NCI-H524 treated with DMSO at 0.1 percent for 48 hours (cell line): ENCODE data around the gene NOP56.
"Not testable (repeated sequence)": the region's sequence is repeated elsewhere in the genome, so short reads cannot be mapped to it uniquely, and the experiment has no call there.

Experiments
- DNase-seq: peaks from one replicate; lab custom pipeline; 2025; lab: John Stamatoyannopoulos, UW

The NOP56 gene

DNA sequence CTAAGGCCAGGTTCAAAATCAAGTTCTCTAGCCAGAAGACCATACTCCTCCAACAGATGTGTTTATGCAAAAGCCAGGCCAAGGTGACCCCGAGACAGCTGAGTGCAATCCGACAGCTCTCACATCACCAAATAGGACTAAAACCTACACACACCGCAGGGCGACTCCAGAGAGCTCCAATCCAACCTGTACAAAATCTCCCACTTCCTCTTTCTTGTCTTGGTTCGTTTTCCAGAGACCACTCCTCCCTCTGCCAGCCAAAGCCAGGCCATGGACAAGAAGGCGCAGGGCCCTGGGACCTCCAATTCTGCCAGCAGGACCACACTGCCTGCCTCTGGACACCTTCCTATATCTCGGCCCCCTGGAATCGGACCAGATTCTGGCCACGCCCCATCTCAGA lies 11.5 kb upstream of the NOP56 start:
- no peak for DNase-seq

DNA sequence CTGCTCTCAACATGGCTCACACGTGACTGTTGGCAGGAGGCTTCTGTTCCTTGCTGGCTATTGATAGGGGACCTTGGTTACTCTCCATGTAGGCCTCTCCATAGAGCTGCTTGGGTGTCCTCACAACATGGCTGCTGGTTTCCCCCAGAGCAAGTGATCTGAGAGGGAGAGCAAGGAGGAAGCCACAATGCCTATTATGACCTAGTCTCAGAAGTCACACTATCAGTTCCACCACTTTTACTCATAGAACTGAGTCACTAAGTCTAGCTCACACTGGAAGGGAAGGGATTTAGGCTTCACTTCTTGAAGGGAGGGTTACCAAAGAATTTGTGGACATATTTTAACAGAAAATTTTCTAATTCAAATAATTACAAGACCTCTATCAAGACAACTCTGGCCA lies 8.7 kb upstream of the NOP56 start:
- DNase-seq: no peak

DNA sequence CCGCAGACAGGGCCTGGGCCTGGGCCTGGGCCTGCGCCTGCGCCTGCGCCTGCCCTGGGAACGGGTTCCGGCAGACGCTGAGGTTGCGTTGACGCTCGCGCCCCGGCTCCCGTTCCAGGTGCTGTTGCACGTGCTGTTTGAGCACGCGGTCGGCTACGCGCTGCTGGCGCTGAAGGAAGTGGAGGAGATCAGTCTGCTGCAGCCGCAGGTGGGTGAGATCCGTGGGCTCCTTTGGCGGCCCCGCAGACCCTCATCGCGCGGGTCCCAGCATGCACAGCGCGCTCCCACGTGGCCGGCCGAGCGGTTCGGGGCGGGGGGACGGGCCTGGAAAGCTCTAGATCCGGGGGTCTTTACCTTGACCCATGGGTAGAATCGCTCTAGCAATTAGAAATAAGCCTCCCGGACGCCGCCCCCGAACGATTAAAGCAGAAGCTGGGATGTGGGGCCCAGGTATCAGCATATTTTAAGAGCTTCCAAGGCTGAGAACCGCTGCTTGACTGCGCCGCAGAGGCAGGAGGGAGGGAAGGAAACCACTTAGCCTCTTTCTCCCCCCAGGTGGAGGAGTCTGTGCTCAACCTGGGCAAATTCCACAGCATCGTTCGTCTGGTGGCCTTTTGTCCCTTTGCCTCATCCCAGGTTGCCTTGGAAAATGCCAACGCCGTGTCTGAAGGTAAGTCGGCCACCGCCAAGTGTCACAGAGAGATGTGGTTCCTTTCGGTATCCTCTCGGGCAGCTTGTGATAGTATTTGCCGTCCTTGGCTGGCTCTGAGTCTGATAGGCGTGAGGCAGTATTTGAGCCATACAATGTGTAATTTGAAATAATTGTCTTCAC lies 508 bp downstream of the NOP56 start:
- DNase-seq: no peak

DNA sequence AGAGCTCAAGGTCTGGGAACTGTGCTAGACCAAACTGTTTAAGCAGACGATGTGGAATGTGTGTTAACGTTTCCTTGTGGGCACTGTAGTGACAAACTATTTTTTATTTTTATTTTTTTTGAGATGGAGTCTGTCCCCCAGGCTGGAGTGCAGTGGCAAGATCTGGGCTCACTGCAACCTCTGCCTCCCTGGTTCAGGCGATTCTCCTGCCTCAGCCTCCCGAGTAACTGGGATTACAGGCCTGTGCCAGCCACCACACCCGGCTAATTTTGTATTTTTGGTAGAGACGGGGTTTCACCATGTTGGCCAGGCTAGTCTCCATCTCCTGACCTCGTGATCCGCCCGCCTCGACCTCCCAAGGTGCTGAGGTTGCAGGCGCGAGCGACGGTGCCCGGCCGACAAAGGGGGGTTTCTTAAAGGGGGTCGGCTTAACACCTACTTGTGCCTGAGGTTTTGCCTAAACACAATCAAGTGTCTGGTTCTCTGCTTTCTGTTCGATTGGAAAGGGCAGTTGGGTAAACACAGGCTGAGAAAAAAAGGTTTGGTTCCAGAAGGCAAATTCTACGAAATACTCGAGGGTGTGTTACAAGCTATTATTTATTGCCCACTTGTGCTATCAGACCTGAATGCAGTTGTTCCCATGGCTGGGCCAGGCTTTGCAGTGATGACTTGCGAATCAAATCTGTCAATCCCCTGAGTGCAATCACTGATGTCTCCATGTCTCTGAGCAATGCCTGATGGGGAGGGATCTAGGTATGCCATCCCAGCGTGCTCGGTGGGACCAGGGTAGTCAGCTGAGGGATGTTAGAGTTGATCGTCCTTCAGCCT lies 1.3 kb downstream of the NOP56 start:
- no peak for DNase-seq

DNA sequence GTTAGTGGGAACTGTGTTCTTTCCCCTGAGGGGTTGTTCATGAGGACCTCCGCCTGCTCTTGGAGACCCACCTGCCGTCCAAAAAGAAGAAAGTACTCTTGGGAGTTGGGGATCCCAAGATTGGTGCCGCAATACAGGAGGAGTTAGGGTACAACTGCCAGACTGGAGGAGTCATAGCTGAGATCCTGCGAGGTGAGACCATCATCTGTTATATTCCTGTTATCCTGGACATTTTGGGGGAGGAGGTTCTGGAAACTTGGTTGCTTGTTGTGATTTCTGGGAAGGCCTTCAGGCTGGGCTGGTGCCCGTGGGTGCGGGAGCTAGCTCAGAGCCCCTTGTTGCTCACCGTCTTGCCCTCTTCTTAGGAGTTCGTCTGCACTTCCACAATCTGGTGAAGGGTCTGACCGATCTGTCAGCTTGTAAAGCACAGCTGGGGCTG lies 2.0 kb downstream of the NOP56 start:
- DNase-seq: no peak

DNA sequence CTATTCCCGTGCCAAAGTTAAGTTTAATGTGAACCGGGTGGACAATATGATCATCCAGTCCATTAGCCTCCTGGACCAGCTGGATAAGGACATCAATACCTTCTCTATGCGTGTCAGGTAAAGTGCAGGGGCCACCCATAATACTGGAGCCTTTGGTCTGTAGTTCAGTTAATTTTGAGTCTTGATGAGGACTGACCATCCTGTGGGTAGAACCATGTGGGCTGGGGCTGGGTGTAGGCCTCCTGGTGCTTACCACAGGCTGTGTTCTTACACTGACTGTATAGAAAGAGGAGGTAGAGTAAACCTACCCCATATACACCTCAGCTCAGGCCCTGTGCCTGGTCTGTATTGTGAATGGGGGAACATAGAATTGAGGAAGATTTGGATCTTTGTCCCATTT lies 2.4 kb downstream of the NOP56 start:
- DNase-seq: no peak

DNA sequence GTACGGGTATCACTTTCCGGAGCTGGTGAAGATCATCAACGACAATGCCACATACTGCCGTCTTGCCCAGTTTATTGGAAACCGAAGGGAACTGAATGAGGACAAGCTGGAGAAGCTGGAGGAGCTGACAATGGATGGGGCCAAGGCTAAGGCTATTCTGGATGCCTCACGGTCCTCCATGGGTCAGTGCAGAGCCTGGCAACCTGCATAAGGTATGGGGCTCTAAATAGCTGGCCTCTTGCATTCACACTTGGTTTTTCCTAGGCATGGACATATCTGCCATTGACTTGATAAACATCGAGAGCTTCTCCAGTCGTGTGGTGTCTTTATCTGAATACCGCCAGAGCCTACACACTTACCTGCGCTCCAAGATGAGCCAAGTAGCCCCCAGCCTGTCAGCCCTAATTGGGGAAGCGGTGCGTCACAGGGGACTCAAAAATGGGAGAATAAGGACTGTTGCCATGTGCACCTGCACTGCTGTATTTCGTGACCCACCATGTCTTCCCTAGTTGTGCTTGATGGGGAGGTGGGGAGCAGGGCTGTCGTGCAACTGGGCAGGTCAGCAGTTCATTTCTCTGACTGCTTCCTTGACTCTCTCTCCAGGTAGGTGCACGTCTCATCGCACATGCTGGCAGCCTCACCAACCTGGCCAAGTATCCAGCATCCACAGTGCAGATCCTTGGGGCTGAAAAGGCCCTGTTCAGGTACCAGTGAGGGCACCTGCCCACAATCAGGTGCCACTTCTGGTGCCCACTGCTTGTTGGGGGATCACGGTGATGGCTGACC lies 3.1 kb downstream of the NOP56 start:
- no peak for DNase-seq

DNA sequence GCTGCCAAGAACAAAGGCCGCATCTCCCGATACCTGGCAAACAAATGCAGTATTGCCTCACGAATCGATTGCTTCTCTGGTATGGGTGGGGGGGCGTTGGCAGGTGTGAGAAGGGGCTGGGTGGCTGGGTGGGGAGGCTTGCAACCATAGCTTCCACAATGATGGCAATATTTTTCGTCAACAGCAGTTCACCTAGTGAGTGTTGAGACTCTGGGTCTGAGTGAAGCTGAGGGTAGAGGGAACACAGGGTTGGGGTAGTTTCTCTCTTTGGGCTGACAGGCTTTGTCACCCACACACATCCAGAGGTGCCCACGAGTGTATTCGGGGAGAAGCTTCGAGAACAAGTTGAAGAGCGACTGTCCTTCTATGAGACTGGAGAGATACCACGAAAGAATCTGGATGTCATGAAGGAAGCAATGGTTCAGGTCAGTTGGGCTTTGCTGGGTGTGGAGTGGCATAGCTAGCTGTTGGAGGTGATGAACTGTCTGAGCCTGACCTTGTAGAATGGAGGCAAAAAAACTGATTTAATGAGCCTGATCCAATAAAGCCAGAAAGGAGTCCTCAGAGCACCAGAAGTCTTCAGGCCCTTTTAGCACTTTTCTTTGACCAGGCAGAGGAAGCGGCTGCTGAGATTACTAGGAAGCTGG lies 4.2 kb downstream of the NOP56 start:
- no peak for DNase-seq

DNA sequence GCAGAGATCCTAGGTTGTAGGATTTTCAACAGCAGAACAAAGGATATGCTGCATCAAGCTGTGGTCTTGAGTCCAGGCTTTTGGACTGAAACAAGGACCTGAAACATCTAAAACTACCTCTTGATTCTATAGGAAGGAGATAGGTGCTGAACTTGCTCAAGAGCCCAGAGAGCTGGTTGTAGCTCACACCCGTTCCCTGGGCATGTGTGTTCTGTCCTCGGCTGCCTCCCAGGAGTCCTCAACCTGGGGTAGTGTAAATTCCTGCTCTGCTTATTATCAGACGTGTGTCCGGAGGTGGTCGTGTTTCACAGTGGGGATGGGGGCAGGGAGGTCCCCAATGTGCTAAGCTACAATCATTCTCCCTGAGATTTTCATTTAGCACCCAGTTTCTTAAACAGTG lies 4.8 kb downstream of the NOP56 start:
- no peak for DNase-seq

DNA sequence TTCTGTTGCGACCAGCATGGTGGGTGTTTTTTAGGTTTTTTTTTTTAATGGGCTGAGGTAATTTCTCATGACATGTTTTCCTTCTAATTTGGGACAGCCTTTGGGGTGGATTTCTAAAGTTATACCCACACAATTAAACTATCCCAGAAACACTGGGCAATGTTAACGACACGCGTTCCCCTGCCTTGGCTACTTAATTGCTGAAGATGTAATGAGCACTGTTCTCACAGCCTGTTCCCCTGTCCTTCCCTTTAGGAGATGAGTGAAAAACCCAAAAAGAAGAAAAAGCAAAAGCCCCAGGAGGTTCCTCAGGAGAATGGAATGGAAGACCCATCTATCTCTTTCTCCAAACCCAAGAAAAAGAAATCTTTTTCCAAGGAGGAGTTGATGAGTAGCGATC lies 5.2 kb downstream of the NOP56 start:
- no peak for DNase-seq

DNA sequence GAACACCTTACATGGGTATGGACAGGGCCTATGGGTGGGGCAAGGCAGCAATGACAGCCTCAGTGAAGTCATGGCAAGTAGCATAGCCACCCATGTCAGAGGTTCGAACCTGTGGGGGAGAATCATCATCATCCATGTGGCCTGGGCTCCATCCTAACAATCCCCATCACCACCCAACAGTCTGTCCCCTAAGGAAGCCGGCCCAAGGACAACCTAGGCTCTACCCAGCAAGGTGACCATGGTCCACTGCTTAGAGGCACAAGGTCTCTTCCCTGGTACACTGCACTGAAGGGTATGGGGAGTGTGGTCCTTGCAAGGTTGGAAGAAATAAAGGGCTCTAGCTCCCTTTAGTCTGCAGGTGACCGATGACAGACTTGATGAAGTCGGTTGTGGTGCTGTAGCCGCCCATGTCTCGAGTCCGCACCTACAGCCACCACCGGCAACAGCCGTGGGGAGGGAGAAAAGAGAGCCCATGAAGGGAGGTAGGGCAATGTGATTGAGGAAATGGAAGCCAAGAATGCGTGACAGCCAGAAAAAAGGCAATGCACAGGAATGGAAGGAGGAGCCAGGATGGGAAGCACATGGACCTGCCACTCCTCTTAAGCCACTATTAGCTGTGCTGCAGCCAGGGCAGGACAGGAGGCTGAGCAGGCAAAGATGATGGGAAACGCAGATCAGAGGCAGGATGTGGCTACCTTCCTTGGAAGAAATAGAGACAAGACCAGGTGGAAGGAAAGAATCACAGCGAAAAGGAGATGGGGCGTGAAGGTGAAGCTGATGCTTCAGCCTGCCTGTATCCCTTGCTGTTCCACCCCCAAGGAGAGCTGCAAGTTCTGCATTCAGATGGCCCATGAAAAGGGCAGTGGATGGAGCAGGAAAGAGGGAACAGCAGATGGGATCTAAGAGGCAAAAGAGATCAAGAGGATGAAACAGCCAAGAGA lies 6.3 kb downstream of the NOP56 start:
- DNase-seq: no peak

DNA sequence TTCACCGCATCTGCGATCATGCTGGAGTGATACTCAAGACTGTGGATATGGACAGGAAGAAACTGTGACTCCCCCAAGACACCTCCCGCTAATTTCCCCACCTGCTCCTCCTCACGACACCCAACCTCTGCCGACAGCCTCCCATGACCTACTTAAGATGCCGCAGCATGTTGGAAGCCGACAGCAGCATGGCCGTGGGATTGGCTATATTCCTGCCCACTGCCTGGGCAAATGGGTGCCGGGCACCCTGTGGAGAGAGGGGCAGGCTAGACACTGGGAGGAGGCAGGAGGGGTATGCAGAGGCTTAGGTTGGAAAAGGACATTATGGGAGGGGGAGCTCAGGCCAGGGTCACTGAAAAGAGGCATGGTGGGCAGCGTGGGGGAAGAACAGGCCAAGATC lies 7.1 kb downstream of the NOP56 start:
- no peak for DNase-seq

DNA sequence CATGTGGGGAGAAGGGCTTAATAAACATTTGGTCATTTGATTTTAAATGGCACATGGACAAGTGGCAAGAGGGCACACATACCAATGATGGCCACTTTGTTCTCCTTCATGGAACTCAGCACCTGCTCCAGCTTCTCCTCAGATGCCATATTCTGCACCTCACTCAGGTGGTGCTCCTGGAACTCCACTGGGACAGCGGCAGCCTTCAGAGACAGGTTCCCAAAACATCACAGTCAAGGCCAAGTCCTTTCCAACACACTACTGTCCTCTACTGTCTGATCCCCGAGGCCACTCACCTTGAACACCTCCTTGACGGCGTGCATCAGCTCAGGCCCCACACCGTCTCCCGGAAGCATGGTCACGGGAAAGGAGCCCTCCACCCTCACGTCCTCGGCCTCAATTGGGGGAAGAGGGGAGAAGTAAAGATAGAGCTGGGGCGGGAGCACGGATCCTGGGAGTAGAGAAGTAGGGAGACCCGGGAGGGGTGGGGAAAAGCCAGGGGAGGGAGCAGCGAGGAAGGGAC lies 11.0 kb downstream of the NOP56 start:
- no peak for DNase-seq

DNA sequence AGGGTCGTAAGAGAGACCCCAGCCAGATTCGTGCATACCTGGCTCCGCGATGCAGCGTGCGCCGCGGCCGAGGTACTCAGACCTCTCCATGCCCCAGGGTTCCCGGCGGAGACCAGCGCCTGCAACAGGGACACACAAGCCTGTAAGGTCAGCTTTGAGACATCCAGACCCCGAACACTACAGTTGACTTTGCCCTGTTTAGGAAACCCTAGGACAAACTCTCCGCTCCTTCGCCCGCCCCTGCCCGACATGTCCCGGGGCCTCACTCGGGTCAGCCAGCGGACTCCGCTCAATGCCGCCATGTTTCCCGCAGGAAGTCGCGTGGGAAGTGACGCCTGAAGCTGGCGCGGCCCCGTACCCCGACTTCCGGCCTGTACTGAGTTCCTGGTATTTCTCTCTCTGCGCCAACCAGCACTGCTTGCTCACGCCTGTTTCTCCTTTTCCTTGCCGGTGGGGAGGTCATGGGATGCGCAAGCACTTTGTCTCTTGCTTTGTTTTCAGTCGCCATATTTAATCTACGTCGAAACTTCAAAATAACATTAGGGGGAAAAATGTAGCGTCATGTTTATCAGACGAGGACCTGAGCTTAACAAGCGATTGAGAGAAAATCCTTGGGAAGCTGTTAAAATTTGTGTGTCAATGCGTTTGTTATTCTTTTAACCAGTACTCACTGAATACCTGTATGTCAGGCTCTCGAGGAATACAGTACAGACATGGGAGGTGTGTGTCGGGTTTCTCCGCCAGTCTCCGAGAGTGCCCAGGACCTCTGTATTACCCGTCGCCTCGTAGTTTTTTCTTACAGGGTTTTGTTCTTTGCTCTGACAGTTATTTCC lies 11.7 kb downstream of the NOP56 start, which contains the start of gene IDH3B:
Gene IDH3B, minus strand, starts transcription at position 330 of the 833 bp plus-strand sequence. Its CDS starts 28 bp downstream, at position 302.
- peak; percentile 87 for DNase-seq

DNA sequence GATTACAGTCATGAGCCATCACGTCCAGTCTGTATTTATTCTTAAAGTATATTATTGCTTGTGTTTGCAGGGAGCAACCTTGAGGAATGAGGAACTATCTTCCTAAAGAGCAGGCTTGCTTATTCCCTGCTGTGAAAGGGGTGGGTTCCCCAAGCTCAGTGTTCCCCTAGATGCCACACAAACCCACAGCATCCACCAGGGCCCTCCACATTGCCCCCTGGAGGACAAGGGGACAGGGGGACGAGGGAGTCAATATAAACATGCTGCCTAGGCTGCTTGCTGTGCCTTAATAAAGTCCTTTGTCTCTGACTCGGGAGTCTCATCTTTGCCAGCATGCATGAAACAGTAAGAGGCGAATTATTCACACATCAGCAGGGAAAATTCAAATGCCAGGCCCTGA lies 19.5 kb downstream of the NOP56 start:
- no peak for DNase-seq

DNA sequence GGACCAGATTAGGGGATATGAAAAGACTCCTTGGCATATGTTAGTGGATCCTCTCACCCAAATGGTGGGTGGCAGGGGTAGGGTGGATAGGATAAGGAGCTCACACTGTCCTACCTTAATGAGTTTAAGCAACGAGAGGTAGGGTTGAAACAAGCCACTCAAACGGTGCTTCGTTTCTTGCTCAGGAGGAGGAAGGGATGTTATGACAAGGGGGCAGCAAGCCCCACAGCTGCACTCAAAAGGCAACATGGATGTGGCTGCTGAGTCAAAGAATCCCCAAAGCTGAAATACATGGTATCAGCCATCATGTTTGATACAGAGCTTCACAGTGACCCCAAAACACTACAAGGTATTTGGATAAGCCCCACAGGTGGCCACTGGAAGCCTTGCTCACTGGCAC lies 20.0 kb downstream of the NOP56 start:
- no peak for DNase-seq

DNA sequence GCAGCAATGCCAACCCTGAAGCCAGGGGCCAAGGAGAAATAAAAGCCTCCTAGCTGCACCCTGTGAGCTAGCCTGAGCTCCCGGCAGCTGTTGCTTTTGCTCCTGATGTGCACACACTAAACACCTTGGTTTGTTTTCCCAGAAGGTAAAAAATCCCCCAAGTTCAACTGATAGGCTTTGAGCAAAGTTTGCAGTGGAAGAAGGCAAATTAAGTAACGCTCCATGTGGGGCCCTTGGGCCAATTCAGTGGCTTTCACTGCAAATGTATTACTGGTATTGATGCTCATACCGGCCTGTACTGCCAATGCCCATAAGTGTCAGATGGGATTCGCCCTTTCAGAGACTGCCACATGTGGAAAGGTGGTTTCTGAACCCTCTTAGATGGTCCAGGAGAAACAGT lies 21.0 kb downstream of the NOP56 start:
- DNase-seq: no peak

DNA sequence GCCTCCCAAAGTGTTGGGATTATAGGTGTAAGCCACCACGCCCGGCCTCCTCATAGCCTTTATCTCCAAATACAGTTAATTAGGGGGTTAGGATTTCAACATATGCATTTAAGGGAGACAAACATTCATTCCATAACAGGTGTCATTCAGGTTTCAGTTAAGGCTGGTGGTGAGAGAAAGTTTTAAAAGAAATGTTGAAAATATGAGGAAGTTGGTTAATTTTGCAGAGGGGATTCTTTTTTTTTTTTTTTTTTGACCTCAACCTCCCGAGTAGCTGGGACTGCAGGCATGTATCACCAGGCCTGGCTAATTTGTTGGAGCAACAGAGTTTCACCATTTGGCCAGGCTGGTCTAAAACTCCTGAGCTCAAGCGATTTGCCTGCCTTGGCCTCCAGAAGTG lies 27.6 kb downstream of the NOP56 start:
- no peak for DNase-seq

DNA sequence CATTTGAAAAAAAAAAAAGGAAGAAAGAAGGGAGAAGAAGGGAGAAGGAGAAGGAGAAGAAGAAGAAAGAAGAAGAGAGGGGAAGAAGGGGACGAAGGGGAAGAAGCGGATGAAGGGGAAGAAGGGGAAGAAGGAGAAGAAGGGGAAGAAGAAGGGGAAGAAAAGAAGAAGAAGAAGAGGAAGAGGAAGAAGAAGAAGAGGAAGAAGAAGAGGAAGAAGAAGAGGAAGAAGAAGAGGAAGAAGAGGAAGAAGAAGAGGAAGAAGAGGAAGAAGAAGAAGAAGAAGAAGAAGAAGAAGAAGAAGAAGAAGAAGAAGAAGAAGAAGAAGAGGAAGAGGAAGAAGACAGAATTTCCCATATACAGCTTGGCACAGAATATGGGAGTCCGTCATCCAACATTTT lies 29.6 kb downstream of the NOP56 start:
- DNase-seq: not testable (repeated sequence)

DNA sequence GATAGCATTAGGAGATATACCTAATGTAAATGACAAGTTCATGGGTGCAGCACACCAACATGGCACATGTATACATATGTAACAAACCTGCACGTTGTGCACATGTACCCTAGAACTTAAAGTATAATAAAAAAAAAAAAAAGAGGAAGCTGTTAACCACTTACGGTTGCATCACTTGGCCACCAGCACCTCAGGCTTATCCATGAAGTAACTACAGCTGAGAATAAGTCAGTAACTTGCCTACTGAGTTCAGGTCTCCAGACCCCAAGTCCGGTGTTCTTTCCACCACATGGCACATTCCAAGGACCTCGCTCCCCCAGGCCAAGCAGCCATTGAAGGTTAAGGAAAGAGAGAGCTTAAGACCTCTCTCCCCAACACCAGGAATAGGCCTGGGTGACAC lies 32.4 kb downstream of the NOP56 start:
- not testable (repeated sequence) for DNase-seq
